ENCODE data around the gene PLA2G4C. TPM values are rescaled to one million over a fixed set of nuclear protein-coding genes. Genes with fewer than 3 reads are reported as not detected.

PLA2G4C gene, protein sequence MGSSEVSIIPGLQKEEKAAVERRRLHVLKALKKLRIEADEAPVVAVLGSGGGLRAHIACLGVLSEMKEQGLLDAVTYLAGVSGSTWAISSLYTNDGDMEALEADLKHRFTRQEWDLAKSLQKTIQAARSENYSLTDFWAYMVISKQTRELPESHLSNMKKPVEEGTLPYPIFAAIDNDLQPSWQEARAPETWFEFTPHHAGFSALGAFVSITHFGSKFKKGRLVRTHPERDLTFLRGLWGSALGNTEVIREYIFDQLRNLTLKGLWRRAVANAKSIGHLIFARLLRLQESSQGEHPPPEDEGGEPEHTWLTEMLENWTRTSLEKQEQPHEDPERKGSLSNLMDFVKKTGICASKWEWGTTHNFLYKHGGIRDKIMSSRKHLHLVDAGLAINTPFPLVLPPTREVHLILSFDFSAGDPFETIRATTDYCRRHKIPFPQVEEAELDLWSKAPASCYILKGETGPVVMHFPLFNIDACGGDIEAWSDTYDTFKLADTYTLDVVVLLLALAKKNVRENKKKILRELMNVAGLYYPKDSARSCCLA
- 10 to 100 TPM in 2 of 4 donors, 1 to 10 TPM in 2; 4.8 to 17.7 (median 10.5) TPM for total RNA-seq

DNA sequence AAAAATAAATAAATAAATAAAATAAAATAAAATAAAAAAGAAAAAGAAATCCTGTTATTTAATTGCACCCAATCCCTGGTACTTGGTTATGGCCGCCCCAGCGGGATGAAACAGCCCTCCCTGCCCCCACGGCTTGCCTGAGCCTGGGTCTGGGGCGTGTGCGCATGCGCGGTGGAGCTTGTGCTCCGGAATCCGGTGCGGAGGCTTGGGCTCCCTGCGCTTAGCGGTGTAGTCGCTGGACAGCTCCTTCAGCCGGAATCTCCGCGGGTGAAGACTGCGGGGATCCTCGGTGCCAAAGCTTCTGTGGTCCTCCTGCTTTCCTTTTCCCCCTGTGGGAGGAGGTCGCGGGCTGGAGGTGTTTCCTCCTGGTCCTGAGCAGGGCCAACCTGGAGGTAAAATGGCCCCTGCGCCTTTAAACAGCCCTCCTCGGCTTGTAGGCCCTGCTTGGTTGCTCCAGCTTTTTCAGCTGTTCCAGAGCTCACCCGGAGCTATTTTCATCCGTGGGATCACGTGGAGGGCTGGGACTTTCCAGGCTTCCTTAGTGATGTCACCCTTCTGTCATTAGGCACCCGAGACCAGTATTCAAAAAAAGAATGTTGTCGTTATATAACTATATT, at the start of gene PLA2G4C:
Gene PLA2G4C, minus strand, starts transcription at position 468 of the 617 bp plus-strand sequence. CDS start 4,288 bp downstream, outside the sequence.
- 1 to 2% methylated on average over 21 to 27 of the region's 27 CpGs for WGBS, 2 donors
- Histone ChIP-seq H3K4me1 (peaks cover 8 to 31% of the 10 kb centered on the region in 2 donors), H3K9me3 (no peaks in the 10 kb centered on the region), H3K27ac (peak within 1 kb of the TSS; percentile 95 to 99 (median 97)), H3K36me3 (no peaks in the 10 kb centered on the region), H3K4me3 (replicated peaks in 1 of 3) (peak within 1 kb of the TSS in 2 of 3 donors; percentile 21 to 23), H3K27me3 (no peaks in the 10 kb centered on the region)
- intact Hi-C loops (cut with DNase I), result loop anchor here (10.0 kb wide), 1 partner anchor 144 kb away; the partner anchor contains the start of gene CARD8
- DNase-seq, result peak; percentile 90 to 95
- TF ChIP-seq POLR2A (IDR thresholded peaks at IDR 0.05), result peak; percentile 24 to 57
- TF ChIP-seq, protein P1, sequence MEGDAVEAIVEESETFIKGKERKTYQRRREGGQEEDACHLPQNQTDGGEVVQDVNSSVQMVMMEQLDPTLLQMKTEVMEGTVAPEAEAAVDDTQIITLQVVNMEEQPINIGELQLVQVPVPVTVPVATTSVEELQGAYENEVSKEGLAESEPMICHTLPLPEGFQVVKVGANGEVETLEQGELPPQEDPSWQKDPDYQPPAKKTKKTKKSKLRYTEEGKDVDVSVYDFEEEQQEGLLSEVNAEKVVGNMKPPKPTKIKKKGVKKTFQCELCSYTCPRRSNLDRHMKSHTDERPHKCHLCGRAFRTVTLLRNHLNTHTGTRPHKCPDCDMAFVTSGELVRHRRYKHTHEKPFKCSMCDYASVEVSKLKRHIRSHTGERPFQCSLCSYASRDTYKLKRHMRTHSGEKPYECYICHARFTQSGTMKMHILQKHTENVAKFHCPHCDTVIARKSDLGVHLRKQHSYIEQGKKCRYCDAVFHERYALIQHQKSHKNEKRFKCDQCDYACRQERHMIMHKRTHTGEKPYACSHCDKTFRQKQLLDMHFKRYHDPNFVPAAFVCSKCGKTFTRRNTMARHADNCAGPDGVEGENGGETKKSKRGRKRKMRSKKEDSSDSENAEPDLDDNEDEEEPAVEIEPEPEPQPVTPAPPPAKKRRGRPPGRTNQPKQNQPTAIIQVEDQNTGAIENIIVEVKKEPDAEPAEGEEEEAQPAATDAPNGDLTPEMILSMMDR (IDR thresholded peaks at IDR 0.05), result peak in 1 of 6 experiments; percentile 3

DNA sequence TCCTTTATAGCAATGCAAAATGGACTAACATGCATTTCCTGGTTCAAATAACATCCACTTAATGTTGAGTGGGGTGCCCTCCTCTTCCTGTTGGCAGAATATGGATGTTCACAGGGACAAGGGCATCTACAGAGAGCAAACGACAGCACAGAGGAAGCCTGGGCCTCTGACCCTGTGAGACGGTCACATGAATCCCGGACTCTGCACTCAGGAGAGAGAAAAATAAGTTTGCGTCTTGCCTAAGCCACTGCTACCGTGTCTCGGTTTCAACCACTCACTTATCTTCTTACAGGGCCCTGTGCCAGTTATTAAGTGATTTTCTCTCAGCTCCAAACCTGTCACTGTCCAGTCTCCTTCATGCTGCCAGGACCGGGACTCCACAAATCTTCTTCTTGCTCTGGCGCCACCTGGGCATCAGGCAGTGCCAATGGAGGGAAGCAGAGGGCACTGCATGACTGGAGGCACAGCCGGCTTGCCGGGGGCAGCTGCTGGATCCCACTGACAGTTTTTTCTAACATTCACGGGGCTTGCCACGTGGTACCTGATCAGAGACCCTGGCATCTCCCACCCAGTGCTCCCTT, 47.7 kb upstream of the PLA2G4C start:
- Histone ChIP-seq H3K27me3 (no peaks in the 10 kb centered on the region), H3K36me3 (no peaks in the 10 kb centered on the region), H3K9me3 (no peaks in the 10 kb centered on the region), H3K4me1 (no peaks in the 10 kb centered on the region), H3K4me3 (replicated peaks in 1 of 3) (no peak overlapping the region), H3K27ac (no peak overlapping the region)
- TF ChIP-seq POLR2A (IDR thresholded peaks at IDR 0.05), result no peak
- TF ChIP-seq, protein P1 (IDR thresholded peaks at IDR 0.05), result no peak
- intact Hi-C loops (cut with DNase I), result no loop called here
- no peak for DNase-seq
- 87 to 94% methylated on average over 12 of the region's 12 CpGs for WGBS, 2 donors

DNA sequence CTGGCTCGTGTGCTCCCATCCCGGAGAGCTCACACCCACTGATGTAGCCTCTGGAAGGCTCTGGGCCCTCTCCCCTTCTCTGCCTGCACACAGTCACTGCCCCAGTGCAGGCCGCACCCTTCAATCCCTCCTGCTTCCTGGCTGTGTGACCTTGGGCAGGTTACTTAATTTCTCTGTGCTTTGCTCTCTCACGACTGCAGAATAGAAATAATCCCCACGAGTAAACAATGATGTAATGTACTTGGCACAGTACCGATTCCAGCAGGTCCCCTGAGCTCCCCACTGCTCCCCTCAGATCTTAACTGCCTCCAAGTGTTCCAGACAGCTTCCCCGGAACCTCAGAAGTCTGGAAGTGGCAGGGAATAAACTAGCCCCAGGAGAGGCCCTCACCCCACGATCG, 43.4 kb upstream of the PLA2G4C start:
- WGBS, 2 donors, result 61 to 81% methylated on average over 9 of the region's 9 CpGs
- intact Hi-C loops (cut with DNase I), result loop anchor here (5.0 kb wide), 1 partner anchor 47 kb away; no protein-coding TSS in a partner anchor
- TF ChIP-seq, protein P1 (IDR thresholded peaks at IDR 0.05), result no peak
- no peak for TF ChIP-seq POLR2A (IDR thresholded peaks at IDR 0.05)
- Histone ChIP-seq H3K27me3 (no peaks in the 10 kb centered on the region), H3K9me3 (no peaks in the 10 kb centered on the region), H3K4me3 (replicated peaks in 1 of 3) (no peak overlapping the region), H3K4me1 (no peaks in the 10 kb centered on the region), H3K27ac (no peak overlapping the region), H3K36me3 (peaks cover 0 to 1% of the 10 kb centered on the region in 2 donors)
- DNase-seq, result no peak

DNA sequence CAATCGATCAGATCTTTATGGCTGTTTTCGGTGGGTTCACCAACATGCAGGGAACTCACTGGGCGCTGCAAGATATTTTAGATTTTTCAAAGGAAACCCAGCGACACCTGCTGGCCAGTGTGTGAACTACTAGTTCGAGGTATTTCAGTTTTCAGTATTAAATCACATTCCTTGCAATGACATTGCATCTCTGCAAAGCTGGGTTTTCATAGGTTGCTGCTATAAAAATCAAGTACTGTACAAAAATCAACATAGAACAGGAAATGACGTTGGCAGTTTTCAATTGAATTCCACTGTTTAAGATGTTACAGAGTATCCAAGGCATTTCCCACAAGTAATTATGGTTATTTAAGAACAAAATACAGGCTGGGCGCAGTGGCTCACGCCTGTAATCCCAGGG, 41.9 kb upstream of the PLA2G4C start:
- 33 to 36% methylated on average over 8 of the region's 8 CpGs for WGBS, 2 donors
- Histone ChIP-seq H3K9me3 (no peaks in the 10 kb centered on the region), H3K4me1 (no peaks in the 10 kb centered on the region), H3K36me3 (peaks cover 0 to 4% of the 10 kb centered on the region in 2 donors), H3K4me3 (replicated peaks in 1 of 3) (no peak overlapping the region), H3K27ac (peak overlapping the region in 1 of 3 donors; percentile 64), H3K27me3 (no peaks in the 10 kb centered on the region)
- intact Hi-C loops (cut with DNase I), result loop anchor here (5.0 kb wide), 1 partner anchor 45 kb away; no protein-coding TSS in a partner anchor
- no peak for TF ChIP-seq POLR2A (IDR thresholded peaks at IDR 0.05)
- TF ChIP-seq, protein P1 (IDR thresholded peaks at IDR 0.05), result peak in 5 of 6 experiments; percentile 82 to 91 (median 82)
- peak; percentile 52 to 70 for DNase-seq
